Brain microvascular endothelial cell (primary cell): ENCODE measurements around the gene B4GALNT3.

ENCODE experiments used
- DNase-seq: peaks from one replicate; pipeline ENCODE4 v3.0.0-alpha.2; 2020
- H3K27ac ChIP-seq: fragments of 250-450 bp; sonication (Bioruptor Pico); 2 replicates; pipeline ENCODE4 v1.5.1; 2020; ENCODE audit warnings: mild to moderate bottlenecking, moderate library complexity
- H3K27me3 ChIP-seq: fragments of 250-450 bp; sonication (Bioruptor Pico); replicated peaks from 2 replicates; pipeline ENCODE4 v1.5.1; 2020; ENCODE audit warnings: mild to moderate bottlenecking
- H3K36me3 ChIP-seq: fragments of 250-450 bp; sonication (Bioruptor Pico); replicated peaks from 2 replicates; pipeline ENCODE4 v1.5.1; 2020; ENCODE audit warnings: mild to moderate bottlenecking
- H3K4me3 ChIP-seq: 2 replicates; pipeline ENCODE4 v1.5.1; 2011; ENCODE audit warnings: low read depth, mild to moderate bottlenecking, control low read depth, low read length, moderate library complexity
- CTCF ChIP-seq: IDR thresholded peaks from 2 replicates; pipeline ENCODE4 v1.5.1; 2011; ENCODE audit warnings: low read depth, mild to moderate bottlenecking, moderate library complexity, low read length, control low read depth, inconsistent platforms; ENCODE audit errors: missing control alignments
- in situ Hi-C: cut with HindIII; loops from 2 replicates; pipeline ENCODE4 v1.10.0; 2017; ENCODE audit warnings: low sequenced_read_pairs, low pct_ligation_motif_present

Gene B4GALNT3

DNA sequence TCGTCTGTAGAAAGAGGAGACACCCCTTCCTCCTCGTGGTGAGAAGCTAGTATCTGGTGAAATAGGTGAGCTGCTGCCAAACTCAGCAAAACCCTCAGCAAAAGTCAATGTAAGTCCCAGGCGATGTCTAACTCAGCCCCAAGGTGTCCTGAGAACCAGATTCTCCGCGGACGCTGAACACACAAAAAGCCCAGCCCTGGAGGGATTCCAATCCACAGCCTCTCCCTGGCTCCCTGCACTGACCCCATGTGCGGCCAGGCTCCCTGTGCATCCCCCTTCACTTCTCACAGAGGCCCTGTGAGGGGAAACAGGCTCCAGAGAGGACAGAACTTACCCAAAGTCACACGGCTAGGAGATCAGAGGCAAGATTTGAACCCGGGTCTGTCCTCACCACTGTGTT, 122.0 kb downstream of the B4GALNT3 start:
- Histone ChIP-seq H3K4me3 (no peak overlapping the region), H3K27me3 (no peaks in the 10 kb centered on the region), H3K36me3 (no peaks in the 10 kb centered on the region), H3K27ac (no peak overlapping the region)
- in situ Hi-C loops = no loop called here
- no peak for DNase-seq
- TF ChIP-seq CTCF = no peak

- Histone ChIP-seq H3K36me3 (no peaks in the 10 kb centered on the region), H3K4me3 (no peak overlapping the region), H3K27ac (no peak overlapping the region), H3K27me3 (no peaks in the 10 kb centered on the region)
- in situ Hi-C loops = no loop called here
- no peak for TF ChIP-seq CTCF
- no peak for DNase-seq
These were observed 123.6 kb downstream of the B4GALNT3 start for GRCh38 chr12:583251-583869.

- Histone ChIP-seq H3K27me3 (no peaks in the 10 kb centered on the region), H3K36me3 (no peaks in the 10 kb centered on the region), H3K27ac (no peak overlapping the region), H3K4me3 (no peak overlapping the region)
- in situ Hi-C loops = no loop called here
- no peak for DNase-seq
- TF ChIP-seq CTCF = no peak
These were observed 125.6 kb downstream of the B4GALNT3 start for GRCh38 chr12:585062-586061.

DNA sequence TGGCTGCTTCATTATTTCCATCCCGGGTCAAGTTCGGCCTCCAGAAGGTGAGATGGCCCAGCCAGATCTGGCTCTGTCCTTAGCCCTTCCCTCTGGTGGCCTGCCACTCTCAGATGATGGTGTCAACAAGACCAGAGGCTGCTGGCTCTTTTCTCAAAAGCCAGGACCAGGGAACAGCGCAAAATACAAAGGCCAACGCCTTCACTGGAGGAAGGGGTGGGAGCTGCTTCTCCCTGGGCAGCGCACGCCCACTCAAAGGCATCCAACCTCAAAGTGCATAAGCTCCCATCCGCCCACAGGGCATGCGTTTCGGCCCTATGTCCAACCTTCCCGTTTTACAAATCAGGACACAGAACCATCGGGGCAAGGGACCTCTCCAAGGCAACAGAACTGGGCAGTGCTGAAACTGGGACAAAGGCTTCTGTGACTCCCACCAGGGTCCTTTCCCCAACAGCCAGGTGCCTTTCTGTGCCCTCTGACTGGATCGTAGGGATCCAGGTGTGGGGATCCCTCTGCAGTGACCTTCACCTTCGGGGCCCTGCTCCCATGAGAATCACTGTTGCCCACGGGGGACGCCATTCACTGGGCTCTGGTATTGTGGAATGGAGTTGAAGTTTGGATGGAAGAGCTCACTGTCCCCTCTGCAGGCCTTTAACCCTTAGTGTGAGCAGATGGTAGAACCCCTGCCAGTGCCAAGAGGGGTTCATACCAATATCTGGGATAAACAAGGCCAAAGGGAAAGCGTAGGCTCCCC, 126.8 kb downstream of the B4GALNT3 start:
- DNase-seq = no peak
- no peak for TF ChIP-seq CTCF
- no peaks in the 10 kb centered on the region for H3K36me3 ChIP-seq
- in situ Hi-C loops = no loop called here
- no peaks in the 10 kb centered on the region for H3K27me3 ChIP-seq
- no peak overlapping the region for H3K4me3 ChIP-seq
- H3K27ac ChIP-seq = no peak overlapping the region

- no peaks in the 10 kb centered on the region for H3K27me3 ChIP-seq
- no peak overlapping the region for H3K27ac ChIP-seq
- in situ Hi-C loops = no loop called here
- no peak for DNase-seq
- TF ChIP-seq CTCF = no peak
- H3K36me3 ChIP-seq = no peaks in the 10 kb centered on the region
- no peak overlapping the region for H3K4me3 ChIP-seq
These were observed 127.6 kb downstream of the B4GALNT3 start for GRCh38 chr12:587132-588023.
